A549 (cell line): ENCODE results near the gene MPP3.

Source experiments
- BHLHE40 ChIP-seq: IDR thresholded peaks from 2 replicates; pipeline ENCODE4 v1.6.1; 2012; ENCODE audit warnings: low read depth, low read length, inconsistent platforms
- CHD4 ChIP-seq: fragments of 200-600 bp; sonication (generic); IDR thresholded peaks from 2 replicates; pipeline ENCODE4 v1.6.1; 2016; ENCODE audit warnings: antibody characterized with exemption, mild to moderate bottlenecking, borderline replicate concordance
- CTCF ChIP-seq: fragments of >200 bp; sonication (Bioruptor Twin); formaldehyde crosslinking; IDR thresholded peaks from 3 replicates; pipeline ENCODE4 v1.5.1; 2016
- EP300 ChIP-seq, 2 experiments: fragments of >200 bp; sonication (Bioruptor Twin); formaldehyde crosslinking; IDR thresholded peaks; 2 replicates in 1 of 2; 3 replicates in 1 of 2; pipeline ENCODE4 v1.6.1; 2016 to 2017
- HMGXB4 ChIP-seq: fragments of 250-450 bp; sonication (Bioruptor Pico); IDR thresholded peaks from 2 replicates; pipeline ENCODE4 v1.5.0; 2021; ENCODE audit warnings: mild to moderate bottlenecking, moderate library complexity, borderline replicate concordance
- MAZ ChIP-seq: fragments of 150-350 bp; IDR thresholded peaks from 2 replicates; pipeline ENCODE4 v1.6.1; 2014; ENCODE audit warnings: antibody characterized with exemption, low read depth, low read length, borderline replicate concordance
- MYC ChIP-seq: IDR thresholded peaks from 2 replicates; pipeline ENCODE4 v1.6.1; 2012; ENCODE audit warnings: mild to moderate bottlenecking, inconsistent platforms, low read length, improper control_type of control experiment, borderline replicate concordance
- POLR2A ChIP-seq: IDR thresholded peaks from 2 replicates; pipeline ENCODE4 v1.6.1; 2012; ENCODE audit warnings: mild to moderate bottlenecking, low read length
- RAD21 ChIP-seq, 2 experiments: fragments of >200 bp in 1 of 2; sonication (Bioruptor Twin) in 1 of 2; formaldehyde crosslinking in 1 of 2; IDR thresholded peaks in 1 of 2; conservative IDR thresholded peaks in 1 of 2; 2 replicates in 1 of 2; 3 replicates in 1 of 2; pipeline ENCODE4 v1.6.1; 2012 to 2018; ENCODE audit warnings: inconsistent platforms in 1 of 2
- USF2 ChIP-seq: fragments of 450-650 bp; IDR thresholded peaks from 2 replicates; pipeline ENCODE4 v1.6.1; 2014; ENCODE audit warnings: antibody characterized with exemption

- TF ChIP-seq RAD21 (conservative IDR thresholded peaks at IDR 0.05 in 1 of 2, IDR thresholded peaks at IDR 0.05 in 1 of 2) (no peak), CHD4 (no peak), CTCF (no peak), EP300 (IDR thresholded peaks at IDR 0.05) (no peak), HMGXB4 (CRISPR knock-in tag) (no peak), MAZ (no peak), BHLHE40 (no peak), USF2 (no peak), POLR2A (no peak), MYC (no peak)
Observed at GRCh38 chr17:43842975-43843325, 10.0 kb upstream of the MPP3 start.
